ENCODE data around the gene DEAF1. TPM values are rescaled to one million over a fixed set of nuclear protein-coding genes. Genes with fewer than 3 reads are reported as not detected.

The DEAF1 gene
- total RNA-seq, 4 donors from 2014 or later = 20.3 to 29.0 (median 23.0) TPM

GRCh38 chr11:729492-730074 is 34.6 kb upstream of the DEAF1 start:
- no peak for ATAC-seq (ENCODE audit: low FRiP score)
- DNase-seq (ENCODE audit: low spot score) = no peak

GRCh38 chr11:728901-729491 is 34.0 kb upstream of the DEAF1 start:
- no peak for TF ChIP-seq CTCF (IDR thresholded peaks at IDR 0.05)
- ATAC-seq (ENCODE audit: low FRiP score) (no peak), DNase-seq (ENCODE audit: low spot score) (no peak)

More at GRCh38 chr11:729492-730074, 34.6 kb upstream of the DEAF1 start:
- TF ChIP-seq CTCF (IDR thresholded peaks at IDR 0.05) = no peak

- TF ChIP-seq CTCF (IDR thresholded peaks at IDR 0.05) = peak in 1 of 3 donors; percentile 93
- DNase-seq (ENCODE audit: low spot score) = peak; percentile 82
- ATAC-seq (ENCODE audit: low FRiP score) = peak; percentile 88
Measured at GRCh38 chr11:727859-728748, 33.1 kb upstream of the DEAF1 start.

GRCh38 chr11:727281-727701 is 32.3 kb upstream of the DEAF1 start:
- no peak for DNase-seq (ENCODE audit: low spot score)
- no peak for ATAC-seq (ENCODE audit: low FRiP score)
- TF ChIP-seq CTCF (IDR thresholded peaks at IDR 0.05) = no peak

- TF ChIP-seq CTCF (IDR thresholded peaks at IDR 0.05) = no peak
- ATAC-seq (ENCODE audit: low FRiP score) = peak; percentile 38
- DNase-seq (ENCODE audit: low spot score) = no peak
Measured at GRCh38 chr11:726278-727220, 31.5 kb upstream of the DEAF1 start.

- DNase-seq (ENCODE audit: low spot score) = no peak
- no peak for TF ChIP-seq CTCF (IDR thresholded peaks at IDR 0.05)
Measured at GRCh38 chr11:725624-726202, 30.7 kb upstream of the DEAF1 start.

More at GRCh38 chr11:725624-726202, 30.7 kb upstream of the DEAF1 start:
- ATAC-seq (ENCODE audit: low FRiP score) = no peak
